D721Med (cell line): ENCODE measurements around the gene NXNL2.

ENCODE experiments used
- DNase-seq: peaks from one replicate; pipeline ENCODE4 v3.0.0; 2011; ENCODE audit warnings: low spot score; ENCODE audit not compliant: insufficient read length
- FAIRE-seq: peaks from 2 replicates; lab custom pipeline; 2011; peaks lifted over from hg19 to GRCh38; lab: Jason Lieb, UNC
- CTCF ChIP-seq: IDR thresholded peaks from 2 replicates; pipeline ENCODE4 v1.5.1; 2012; ENCODE audit warnings: mild to moderate bottlenecking, control low read depth; ENCODE audit not compliant: insufficient read depth; ENCODE audit errors: missing control alignments

The NXNL2 gene

GRCh38 chr9:88555268-88555980 lies 20.4 kb downstream of the NXNL2 start:
- DNase-seq (no peak), FAIRE-seq (no peak)
- TF ChIP-seq CTCF, result no peak

- no peak for TF ChIP-seq CTCF
- no peak for FAIRE-seq
- DNase-seq, result no peak
Measured at GRCh38 chr9:88559661-88560060, 24.7 kb downstream of the NXNL2 start.

GRCh38 chr9:88567870-88568269 lies 32.9 kb downstream of the NXNL2 start:
- no peak for DNase-seq
- FAIRE-seq, result no peak
- no peak for TF ChIP-seq CTCF

- DNase-seq (no peak), FAIRE-seq (no peak)
- TF ChIP-seq CTCF, result no peak
Measured at GRCh38 chr9:88571419-88571818, 36.4 kb downstream of the NXNL2 start.

GRCh38 chr9:88572684-88573083 lies 37.7 kb downstream of the NXNL2 start:
- FAIRE-seq (no peak), DNase-seq (no peak)
- TF ChIP-seq CTCF, result no peak

GRCh38 chr9:88574953-88575352 lies 40.0 kb downstream of the NXNL2 start:
- TF ChIP-seq CTCF, result no peak
- no peak for FAIRE-seq
- DNase-seq, result no peak

GRCh38 chr9:88577256-88578120 lies 42.5 kb downstream of the NXNL2 start:
- DNase-seq (no peak), FAIRE-seq (no peak)
- TF ChIP-seq CTCF, result no peak
